ENCODE data around the gene ARF4.
"Not testable (repeated sequence)": the region's sequence is repeated elsewhere in the genome, so short reads cannot be mapped to it uniquely, and the experiment has no call there.

ARF4 gene

DNA sequence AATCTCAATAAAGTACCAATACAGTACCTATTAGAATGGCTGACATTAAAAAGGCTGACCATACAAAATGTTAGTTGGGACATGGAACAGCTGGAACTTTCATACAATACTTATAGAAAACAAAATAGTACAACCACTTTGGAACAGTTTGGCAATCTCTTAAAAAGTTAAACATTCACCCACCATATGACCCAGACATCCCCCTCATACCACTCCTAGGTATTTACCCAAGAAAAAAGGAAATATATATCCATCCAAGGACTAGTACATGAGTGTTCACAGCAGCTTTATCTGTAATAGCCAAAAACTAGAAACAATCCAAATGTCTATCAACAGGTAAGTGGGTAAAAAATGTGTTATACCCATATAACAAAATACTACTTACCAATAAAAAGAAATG is 25.2 kb upstream of the ARF4 start:
- TF ChIP-seq, protein P1, sequence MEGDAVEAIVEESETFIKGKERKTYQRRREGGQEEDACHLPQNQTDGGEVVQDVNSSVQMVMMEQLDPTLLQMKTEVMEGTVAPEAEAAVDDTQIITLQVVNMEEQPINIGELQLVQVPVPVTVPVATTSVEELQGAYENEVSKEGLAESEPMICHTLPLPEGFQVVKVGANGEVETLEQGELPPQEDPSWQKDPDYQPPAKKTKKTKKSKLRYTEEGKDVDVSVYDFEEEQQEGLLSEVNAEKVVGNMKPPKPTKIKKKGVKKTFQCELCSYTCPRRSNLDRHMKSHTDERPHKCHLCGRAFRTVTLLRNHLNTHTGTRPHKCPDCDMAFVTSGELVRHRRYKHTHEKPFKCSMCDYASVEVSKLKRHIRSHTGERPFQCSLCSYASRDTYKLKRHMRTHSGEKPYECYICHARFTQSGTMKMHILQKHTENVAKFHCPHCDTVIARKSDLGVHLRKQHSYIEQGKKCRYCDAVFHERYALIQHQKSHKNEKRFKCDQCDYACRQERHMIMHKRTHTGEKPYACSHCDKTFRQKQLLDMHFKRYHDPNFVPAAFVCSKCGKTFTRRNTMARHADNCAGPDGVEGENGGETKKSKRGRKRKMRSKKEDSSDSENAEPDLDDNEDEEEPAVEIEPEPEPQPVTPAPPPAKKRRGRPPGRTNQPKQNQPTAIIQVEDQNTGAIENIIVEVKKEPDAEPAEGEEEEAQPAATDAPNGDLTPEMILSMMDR (conservative IDR thresholded peaks at IDR 0.05; ENCODE audit: control insufficient read depth, insufficient read depth, low read depth, low read length): no peak
- no peak for DNase-seq (ENCODE audit: low read depth)
- H3K4me3 ChIP-seq (ENCODE audit: control insufficient read depth, low read depth, low read length): no peak overlapping the region

DNA sequence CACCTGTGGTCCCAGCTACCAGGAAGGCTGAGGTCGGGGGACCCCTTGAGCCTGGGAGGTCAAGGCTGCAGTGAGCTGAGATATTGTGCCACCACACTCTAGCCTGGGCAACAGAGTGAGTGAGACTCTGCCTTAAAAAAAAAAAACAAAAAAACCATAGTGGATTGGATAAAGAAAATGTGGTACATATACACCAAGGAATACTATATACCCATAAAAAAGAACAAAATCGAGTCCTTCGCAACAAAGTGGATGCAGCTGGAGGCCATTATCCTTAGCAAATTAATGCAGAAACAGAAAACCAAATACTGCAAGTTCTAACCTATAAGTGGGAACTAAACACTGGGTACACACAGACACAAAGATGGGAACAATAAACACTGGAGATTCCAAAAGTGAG is 20.6 kb upstream of the ARF4 start:
- no peak overlapping the region for H3K4me3 ChIP-seq (ENCODE audit: control insufficient read depth, low read depth, low read length)
- DNase-seq (ENCODE audit: low read depth): no peak
- TF ChIP-seq, protein P1 (conservative IDR thresholded peaks at IDR 0.05; ENCODE audit: control insufficient read depth, insufficient read depth, low read depth, low read length): no peak

DNA sequence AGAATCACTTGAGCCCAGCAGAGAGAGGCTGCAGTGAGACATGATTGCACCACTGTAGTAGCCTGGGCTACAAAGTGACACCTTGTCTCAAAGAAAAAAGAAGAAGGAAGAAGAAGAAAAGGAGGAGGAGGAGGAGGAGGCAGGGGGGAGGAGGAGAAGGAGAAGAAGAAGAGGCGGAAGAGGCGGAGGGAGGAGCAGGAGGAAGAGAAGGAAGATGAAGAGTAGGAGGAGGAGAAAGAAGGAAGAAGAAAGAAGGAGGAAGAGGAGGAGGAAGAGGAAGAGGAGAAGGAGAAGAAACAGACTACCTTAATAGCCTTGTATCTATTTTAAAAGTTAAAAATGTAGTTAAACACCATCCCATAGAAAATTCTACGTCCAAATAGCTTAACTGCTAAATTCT is 19.1 kb upstream of the ARF4 start:
- no peak for DNase-seq (ENCODE audit: low read depth)
- no peak overlapping the region for H3K4me3 ChIP-seq (ENCODE audit: control insufficient read depth, low read depth, low read length)
- TF ChIP-seq, protein P1 (conservative IDR thresholded peaks at IDR 0.05; ENCODE audit: control insufficient read depth, insufficient read depth, low read depth, low read length): no peak

DNA sequence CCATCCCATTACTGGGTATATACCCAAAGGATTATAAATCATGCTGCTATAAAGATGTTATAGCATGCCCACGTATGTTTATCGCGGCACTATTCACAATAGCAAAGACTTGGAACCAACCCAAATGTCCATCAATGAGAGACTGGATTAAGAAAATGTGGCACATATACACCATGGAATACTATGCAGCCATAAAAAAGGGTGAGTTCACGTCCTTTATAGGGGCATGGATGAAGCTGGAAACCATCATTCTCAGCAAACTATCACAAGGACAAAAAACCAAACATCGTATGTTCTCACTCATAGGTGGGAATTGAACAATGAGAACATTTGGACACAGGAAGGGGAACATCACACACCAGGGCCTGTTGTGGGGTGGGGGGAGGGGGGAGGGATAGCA is 14.7 kb upstream of the ARF4 start:
- not testable (repeated sequence) for H3K4me3 ChIP-seq (ENCODE audit: control insufficient read depth, low read depth, low read length); DNase-seq (ENCODE audit: low read depth)

DNA sequence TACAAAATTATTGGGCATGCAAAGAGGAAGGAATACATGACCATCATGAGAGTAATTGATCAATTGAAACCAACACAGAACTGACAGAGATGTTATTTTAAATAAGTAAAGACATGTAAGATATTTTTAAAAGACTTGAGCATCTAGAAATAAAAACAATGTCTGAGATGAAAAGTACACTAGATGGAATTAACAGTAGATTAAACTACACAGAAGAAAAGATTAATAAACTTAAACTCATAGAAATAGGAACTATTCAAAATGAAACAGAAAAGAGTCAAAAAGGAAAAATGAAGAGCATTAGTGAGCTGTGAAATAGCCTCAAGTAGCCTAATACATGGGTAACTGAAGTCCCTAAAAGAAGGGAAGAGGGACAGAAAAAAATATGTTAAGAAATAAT is 8.5 kb upstream of the ARF4 start:
- no peak for DNase-seq (ENCODE audit: low read depth)
- TF ChIP-seq, protein P1 (conservative IDR thresholded peaks at IDR 0.05; ENCODE audit: control insufficient read depth, insufficient read depth, low read depth, low read length): no peak
- no peak overlapping the region for H3K4me3 ChIP-seq (ENCODE audit: control insufficient read depth, low read depth, low read length)

DNA sequence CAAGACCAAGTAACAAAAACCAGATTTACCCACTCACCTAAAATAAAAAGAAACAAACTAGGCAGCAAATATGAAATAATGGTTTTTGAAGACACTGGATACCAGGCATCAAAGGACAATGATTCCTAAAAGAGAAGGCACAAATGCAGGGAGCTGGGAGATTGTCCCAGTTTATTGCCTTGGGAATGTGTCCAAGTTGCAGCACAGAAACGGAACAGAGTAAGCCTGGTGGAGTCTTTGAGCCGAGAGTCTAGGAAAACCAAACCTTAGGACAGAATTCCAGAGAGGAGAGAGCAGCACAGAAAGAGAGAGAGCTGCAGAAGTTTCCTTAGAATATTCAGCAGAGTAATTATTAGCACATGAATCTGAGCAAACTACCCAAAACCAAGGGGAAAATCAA is 7.8 kb upstream of the ARF4 start:
- TF ChIP-seq, protein P1 (conservative IDR thresholded peaks at IDR 0.05; ENCODE audit: control insufficient read depth, insufficient read depth, low read depth, low read length): no peak
- no peak overlapping the region for H3K4me3 ChIP-seq (ENCODE audit: control insufficient read depth, low read depth, low read length)
- DNase-seq (ENCODE audit: low read depth): no peak

DNA sequence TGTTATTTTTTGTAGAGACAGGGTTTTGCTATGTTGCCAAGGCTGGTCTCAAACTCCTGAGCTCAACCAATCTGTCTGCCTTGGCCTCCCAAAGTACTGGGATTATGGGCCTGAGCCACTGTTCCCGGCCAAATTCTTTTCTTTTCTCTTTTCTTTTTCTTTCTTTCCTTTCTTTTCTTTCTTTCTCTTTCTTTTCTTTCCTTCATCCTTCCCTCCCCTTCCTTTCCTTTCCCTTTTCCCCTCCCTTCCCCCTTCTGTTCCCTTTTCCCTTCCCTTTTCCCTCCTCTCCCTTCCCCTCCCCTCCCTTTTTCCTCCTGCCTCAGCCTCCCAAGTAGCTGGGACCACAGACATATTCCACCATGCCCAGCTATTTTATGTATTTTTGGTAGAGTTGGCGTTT is 3.1 kb upstream of the ARF4 start:
- TF ChIP-seq, protein P1 (conservative IDR thresholded peaks at IDR 0.05; ENCODE audit: control insufficient read depth, insufficient read depth, low read depth, low read length): no peak
- H3K4me3 ChIP-seq (ENCODE audit: control insufficient read depth, low read depth, low read length): no peak overlapping the region
- no peak for DNase-seq (ENCODE audit: low read depth)

Measured in fibroblast of mammary gland (primary cell).